ENCODE measurements around the gene ZMYND10. TPM values are rescaled to one million over a fixed set of nuclear protein-coding genes. Genes with fewer than 3 reads are reported as not detected.

Gene ZMYND10
- total RNA-seq, 1 donor from 2014 or later: 2.2 TPM

DNA sequence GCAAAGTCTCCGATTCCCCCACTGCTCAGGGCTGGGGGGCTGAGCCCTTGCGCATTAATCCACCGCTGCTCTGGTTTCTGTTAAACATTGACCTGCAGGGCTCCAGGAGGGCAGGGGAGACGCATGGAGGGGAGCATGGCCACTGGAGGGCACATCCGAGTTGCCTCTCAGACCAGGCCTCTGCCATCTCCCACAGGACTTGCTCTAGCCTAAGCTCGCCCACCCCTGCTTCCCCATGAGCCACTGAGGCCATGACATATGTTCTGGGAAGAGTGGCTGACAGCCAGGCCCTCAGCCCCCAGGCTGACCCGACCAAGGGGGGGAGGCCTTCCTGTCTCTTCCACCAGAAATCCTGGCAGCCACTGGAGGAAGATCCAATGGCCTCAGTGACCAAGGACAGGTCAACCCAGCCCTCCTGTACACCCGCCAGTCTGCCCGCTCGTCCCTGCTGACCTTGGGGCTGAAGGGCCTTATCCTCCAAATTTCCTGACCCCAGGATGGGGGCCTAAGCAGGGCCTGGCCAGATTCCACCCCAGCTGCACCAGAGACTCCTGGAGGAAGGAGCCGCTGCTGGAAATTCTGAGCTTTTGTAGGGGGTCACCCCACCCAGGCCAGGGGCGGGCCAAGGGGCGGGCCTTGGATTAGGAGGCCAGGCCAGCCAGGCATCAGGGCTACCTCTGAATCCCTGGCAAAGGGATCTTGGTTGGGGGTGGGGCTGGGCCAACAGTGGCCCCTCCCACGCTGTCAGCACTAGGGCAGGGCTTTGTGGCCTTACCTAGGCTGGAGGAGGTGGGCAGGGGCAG, 42.3 kb downstream of the ZMYND10 start, which contains the start of gene HYAL1:
Gene HYAL1, minus strand, starts transcription at position 562 of the 803 bp plus-strand sequence. CDS start 618 bp downstream, outside the sequence.
- peak; percentile 79 for DNase-seq (ENCODE audit: low spot score)

DNA sequence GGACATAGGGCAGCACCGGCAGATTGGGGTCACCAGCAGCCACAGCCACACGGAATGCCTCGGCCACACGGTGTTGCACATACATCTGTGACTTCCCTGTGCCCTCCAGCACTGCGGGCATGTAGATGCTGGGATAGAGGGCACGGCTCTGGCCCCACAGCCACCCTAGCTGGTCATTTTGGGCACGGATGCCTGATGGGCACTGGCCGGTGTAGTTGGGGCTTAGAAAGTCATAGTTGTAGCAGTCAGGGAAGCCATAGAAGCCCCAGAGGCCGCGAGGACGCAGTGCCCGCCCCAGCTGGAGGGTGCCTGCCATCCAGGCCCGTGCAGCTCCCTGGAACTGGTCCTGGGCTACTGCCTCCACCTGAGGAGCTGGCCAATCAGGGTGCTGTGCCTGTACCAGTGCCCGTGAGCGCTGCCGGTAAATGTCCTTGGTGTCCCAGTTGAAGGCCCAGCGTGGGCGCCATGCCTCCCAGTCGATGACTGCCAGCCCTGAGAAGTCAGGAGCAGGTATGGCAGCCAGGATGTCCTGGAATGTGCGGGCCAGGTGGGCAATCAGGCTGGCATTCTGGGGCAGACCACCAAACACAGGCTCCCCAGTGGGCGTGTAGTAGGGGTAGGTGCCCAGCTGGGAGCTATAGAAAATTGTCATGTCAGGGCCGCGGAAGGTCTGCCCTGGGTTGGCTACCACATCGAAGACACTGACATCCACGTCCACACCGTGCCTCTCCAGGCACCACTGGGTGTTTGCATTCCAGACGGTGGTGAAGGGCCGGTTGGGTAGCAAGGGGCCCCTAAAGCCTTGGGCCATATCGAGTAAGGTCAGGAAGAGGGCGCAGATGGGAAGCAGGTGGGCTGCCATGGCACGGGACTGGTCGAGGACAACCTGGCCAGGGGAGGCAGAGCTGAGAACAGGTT, 43.2 kb downstream of the ZMYND10 start:
- no peak for DNase-seq (ENCODE audit: low spot score)

DNA sequence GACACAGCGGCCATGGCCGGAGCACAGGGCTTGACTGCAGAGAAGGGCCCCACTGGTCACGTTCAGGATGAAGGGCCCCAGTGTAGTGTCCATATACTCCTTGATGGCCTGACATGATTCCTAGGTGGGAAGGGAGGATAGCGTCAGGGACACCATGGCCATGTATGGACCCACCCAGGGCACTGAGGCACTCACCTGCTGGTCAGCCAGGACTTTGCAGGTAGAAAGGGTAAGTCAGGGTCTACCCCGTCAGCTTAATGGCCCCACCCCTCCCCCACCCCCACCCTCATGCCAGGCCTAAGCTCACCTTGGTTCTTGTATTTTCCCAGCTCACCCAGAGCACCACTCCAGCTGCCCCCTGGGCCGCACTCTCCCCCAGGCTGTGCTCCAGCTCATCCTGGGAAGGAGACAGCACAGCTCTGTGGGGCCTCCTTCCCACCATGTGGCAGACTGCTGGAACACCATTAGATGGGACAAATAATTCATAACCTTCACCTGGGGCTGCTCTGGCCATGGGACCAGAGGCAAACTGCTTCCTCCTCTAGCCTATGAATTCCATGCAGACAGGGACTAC, 44.8 kb downstream of the ZMYND10 start:
- DNase-seq (ENCODE audit: low spot score): no peak

- no peak for DNase-seq (ENCODE audit: low spot score)
These were observed 45.4 kb downstream of the ZMYND10 start for GRCh38 chr3:50299929-50300680.

DNA sequence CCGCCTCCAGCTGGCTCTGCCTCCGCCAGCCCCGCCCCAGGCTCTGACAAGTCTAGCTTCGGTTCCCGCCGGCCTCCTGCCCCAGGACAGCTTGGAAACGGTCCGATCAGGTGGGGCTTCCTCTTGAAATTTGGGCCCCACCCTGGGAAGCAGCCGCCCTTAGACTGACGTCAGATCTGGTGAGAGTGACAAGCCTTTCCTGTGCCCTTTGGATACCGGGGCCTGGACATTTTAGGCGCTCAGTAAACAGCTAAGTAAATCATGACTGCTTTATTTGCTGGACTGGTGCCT, 45.9 kb downstream of the ZMYND10 start:
- no peak for DNase-seq (ENCODE audit: low spot score)

- DNase-seq (ENCODE audit: low spot score): peak; percentile 100
These were observed 46.5 kb downstream of the ZMYND10 start, which contains the start of the genes HYAL3 and NAA80 for GRCh38 chr3:50298836-50299637. Gene HYAL3, minus strand, starts transcription at chr3:50299405. Its CDS starts 3,803 bp downstream, at chr3:50295602. Gene NAA80, minus strand, starts transcription at chr3:50299405. Its CDS starts 1,942 bp downstream, at chr3:50297463.

- DNase-seq (ENCODE audit: low spot score): no peak
These were observed 47.4 kb downstream of the ZMYND10 start for GRCh38 chr3:50297896-50298725.

- DNase-seq (ENCODE audit: low spot score): no peak
These were observed 48.2 kb downstream of the ZMYND10 start for GRCh38 chr3:50297384-50297775.

DNA sequence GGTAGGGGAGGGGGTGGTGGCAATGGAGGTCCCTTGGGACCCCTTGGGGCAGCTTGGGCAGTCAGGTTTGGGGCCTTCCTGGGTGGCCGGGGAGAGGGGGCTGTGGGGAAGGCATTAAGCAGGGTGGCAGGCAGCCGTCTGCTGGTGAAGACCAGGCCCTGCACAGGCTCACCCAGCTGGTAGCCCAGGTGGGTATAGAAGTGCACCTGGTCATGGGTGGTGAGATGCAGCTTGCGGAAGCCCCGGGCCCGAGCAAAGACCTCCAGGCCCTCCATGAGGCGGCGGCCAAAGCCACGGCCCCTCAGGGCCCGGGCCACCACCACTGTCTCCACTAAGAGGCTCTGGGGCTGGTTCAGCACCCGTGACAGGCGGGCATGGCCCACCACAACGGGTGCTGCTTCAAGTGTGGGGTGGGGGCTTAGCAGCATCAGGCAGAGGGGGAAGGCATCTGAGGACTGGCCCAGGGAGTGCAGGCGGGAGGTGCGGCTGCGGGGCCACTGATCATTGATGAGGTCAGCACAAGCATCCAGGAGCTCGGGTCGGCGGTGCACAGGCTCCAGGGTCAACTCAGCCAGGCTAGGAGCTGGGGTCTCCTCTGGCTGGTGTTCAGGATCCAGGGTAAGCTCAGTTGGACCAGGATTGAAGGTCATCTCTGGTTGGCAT, 48.7 kb downstream of the ZMYND10 start:
- DNase-seq (ENCODE audit: low spot score): no peak

DNA sequence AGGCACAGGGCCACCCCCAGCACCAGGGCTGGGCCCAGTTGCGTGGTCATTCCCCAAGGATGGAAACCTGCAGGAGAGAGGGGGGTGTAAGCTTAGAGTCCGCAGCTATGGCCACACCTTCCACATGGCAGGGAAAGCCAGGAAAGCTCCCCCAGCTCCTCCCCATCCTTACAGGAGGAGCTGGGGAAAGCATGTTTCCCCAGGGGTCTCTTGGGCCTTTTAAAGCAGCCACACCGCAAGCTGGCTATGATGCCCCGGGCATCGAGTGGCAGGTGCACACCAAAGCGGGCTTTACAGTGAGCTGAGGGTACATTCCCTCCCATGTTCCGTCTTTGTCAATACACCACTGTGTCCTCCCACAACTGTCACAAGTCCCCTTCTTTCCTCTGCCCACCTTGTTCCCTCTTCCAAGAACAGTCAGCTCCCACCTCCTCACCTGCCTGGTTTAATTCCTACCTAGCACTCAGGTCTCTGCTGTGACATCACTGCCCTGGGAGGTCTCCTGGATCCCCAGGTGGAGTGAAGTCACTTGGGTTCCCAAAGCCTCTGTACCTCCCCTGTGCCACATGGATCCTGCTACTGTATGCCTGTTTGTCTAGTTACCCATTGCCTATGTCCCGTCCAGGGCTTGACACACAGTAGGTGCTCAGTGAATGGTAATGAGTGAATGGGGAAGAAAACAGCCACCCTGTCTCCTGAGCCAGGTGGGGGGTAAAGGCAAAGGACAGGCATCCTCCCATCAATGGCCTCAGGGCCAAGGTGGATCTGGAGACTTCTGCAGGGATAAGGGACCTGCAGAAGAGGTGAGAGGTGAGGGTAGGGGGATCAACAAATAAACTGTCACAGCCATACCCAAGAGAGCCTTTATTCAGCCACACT, 49.7 kb downstream of the ZMYND10 start:
- DNase-seq (ENCODE audit: low spot score): no peak

- no peak for DNase-seq (ENCODE audit: low spot score)
These were observed 50.8 kb downstream of the ZMYND10 start for GRCh38 chr3:50294492-50295403.

GRCh38 chr3:50294089-50294488, 51.4 kb downstream of the ZMYND10 start:
- DNase-seq (ENCODE audit: low spot score): no peak

DNA sequence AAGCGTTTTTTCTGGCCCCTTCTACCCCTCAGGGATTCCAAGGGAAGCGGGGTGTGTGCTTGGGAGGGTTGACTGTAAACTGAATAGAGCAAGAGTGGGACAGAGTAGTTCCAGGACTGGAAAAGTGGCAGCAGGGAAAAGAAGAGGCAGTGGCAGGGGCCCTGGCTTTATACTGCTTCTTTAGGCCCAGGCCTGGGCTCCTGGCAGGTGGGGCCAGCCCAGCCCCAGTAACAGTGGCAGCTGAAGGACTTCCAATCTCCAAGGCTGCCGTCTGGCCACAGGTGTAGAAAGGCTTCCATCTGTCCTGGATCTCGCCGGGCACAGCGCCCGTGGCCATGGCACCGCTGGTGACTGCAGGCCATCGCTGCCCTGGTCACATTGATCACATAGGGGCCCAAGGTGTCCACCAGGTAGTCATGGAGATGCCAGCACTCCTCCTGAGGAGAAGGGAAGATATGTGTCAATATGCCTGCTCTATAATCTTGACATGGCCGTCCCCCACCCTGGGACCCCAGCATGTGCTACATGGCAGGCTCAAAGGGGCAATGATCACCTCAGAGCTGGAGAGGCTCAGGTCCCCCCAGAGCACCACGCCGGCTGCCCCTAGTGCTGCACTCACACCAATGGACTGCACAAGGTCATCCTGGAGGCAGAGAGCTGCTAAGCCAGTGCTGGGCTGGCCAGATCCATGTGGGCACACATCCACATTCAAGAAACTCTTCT, 52.3 kb downstream of the ZMYND10 start:
- no peak for DNase-seq (ENCODE audit: low spot score)

DNA sequence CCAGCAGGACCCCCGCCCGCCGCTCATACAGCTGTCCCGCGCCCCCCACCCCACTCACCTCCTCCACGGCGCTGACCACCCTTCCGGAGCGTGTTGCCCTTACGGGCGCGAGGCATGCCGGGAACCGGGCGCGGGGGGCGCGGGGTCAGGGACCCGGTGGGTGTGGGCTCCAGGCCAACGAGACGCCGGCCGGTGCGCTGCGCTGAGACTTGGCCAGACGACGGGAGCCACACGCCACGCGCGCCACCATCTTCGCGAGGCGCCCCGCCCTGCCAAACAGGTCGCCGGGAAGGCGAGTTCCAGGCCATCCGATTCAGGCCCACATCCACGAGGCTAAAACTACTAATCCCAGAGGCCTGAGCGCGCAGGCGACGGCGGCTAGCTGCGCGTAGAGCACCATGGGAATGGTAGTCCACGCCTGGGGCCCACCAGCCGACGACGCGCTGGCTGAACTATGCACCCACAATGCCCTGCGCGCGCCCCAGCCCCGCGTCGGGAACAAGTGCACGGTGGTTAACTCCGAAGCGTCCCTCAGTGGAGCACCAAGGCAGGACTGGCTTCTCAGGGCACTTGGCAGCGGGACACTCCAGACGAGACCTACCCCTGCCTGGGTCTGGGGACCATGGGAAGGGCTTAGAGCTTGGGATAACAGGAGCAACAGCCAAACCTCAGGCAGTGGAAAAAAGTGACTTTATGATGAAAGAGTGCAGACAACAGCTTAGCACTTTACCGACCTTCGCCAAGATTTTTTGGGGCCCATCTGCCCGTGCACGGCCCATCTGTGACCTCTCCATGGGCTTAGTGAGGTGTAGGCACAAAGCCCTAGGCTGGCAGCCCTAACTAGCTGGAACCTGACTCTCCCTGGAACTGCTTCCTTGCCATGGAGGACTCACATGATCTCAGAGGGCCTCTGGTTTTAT, 53.1 kb downstream of the ZMYND10 start, which contains the start of gene IFRD2:
Gene IFRD2, minus strand, starts transcription at position 271 of the 920 bp plus-strand sequence. Its CDS starts 155 bp downstream, at position 116.
- peak; percentile 99 for DNase-seq (ENCODE audit: low spot score)
